Mucosa of descending colon (tissue), 3 donors: Measurements from ENCODE around the gene TOMM20. TPM values are rescaled to one million over a fixed set of nuclear protein-coding genes. Genes with fewer than 3 reads are reported as not detected.

Experiments used
- ATAC-seq: fragments of 200-7000 bp; cut with Tn5 transposase; one replicate; pipeline ENCODE4 v1.9.1; 2020; ENCODE audit warnings: mild to moderate bottlenecking, moderate library complexity
- DNase-seq, 3 donors: peaks; one replicate each; pipeline ENCODE4 v3.0.0-alpha.2; 2020
- H3K36me3 ChIP-seq: fragments of 200-600 bp; one replicate; pipeline ENCODE4 v1.8.0; 2021; ENCODE audit warnings: low read depth, mild to moderate bottlenecking
- H3K4me1 ChIP-seq: fragments of 200-600 bp; one replicate; pipeline ENCODE4 v1.8.0; 2021; ENCODE audit warnings: low read depth, mild to moderate bottlenecking
- H3K4me3 ChIP-seq: fragments of 200-600 bp; one replicate; pipeline ENCODE4 v1.8.0; 2021; ENCODE audit warnings: mild to moderate bottlenecking
- H3K9me3 ChIP-seq: fragments of 200-600 bp; one replicate; pipeline ENCODE4 v1.8.0; 2021; ENCODE audit warnings: mild to moderate bottlenecking
- intact Hi-C, 2 donors: fragments of 100-400 bp; cut with DNase I in 1 of 2; cut with micrococcal nuclease in 1 of 2; formaldehyde crosslinking; loops; one replicate each; pipeline versions ENCODE4 v1.11.0 to v1.11.1; 2022; cut with DNase I, micrococcal nuclease
- total RNA-seq, 3 donors: library from RNA; stranded (reverse); fragmentation: NEBNext Ultra II Directional in 2 of 3; extraction: Animal tissue kit (Norgen Biotek cat#: 25700) in 2 of 3; gene quantifications; one replicate each; pipeline versions ENCODE4 v1.2.1 to v1.2.4, GENCODE V29; 2021 to 2023
- TF ChIP-seq, protein P1 (sequence below): fragments of 200-600 bp; IDR thresholded peaks from one replicate; pipeline ENCODE4 v1.8.0; 2022; ENCODE audit warnings: antibody characterized with exemption, mild to moderate bottlenecking
- donor health status: DM: no; HTN: no; CAD: no; lungs with moderate emphysema.
- donor health status: DM: no; HTN: no; CAD: no.
- donor health status: DM: no; HTN: yes; CAD: no.

The TOMM20 gene
- total RNA-seq, 3 donors from 2014 or later, result 81.2 to 110 (median 92.1) TPM

DNA sequence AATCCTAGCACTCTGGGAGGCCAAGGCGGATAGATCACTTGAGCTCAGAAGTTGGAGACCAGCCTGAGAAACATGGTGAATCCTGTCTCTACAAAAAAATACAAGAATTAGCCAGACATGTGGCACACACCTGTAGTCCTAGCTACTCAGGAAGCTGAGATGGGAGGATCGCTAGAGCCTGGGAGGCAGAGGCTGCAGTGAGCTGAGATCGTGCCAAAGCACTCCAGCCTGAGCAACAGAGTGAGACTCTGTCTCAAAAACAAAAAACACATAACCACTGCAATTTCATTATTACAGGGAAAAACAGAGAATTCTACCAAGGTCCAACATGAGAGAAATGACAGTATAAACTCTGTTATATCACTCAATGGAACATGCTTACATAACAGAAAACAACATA is 4.4 kb upstream of the TOMM20 start:
- Histone ChIP-seq H3K4me1 (no peaks in the 10 kb centered on the region), H3K36me3 (peaks cover 11% of the 10 kb centered on the region), H3K4me3 (no peak overlapping the region), H3K9me3 (no peaks in the 10 kb centered on the region)
- intact Hi-C loops, result no loop called here
- TF ChIP-seq, protein P1, sequence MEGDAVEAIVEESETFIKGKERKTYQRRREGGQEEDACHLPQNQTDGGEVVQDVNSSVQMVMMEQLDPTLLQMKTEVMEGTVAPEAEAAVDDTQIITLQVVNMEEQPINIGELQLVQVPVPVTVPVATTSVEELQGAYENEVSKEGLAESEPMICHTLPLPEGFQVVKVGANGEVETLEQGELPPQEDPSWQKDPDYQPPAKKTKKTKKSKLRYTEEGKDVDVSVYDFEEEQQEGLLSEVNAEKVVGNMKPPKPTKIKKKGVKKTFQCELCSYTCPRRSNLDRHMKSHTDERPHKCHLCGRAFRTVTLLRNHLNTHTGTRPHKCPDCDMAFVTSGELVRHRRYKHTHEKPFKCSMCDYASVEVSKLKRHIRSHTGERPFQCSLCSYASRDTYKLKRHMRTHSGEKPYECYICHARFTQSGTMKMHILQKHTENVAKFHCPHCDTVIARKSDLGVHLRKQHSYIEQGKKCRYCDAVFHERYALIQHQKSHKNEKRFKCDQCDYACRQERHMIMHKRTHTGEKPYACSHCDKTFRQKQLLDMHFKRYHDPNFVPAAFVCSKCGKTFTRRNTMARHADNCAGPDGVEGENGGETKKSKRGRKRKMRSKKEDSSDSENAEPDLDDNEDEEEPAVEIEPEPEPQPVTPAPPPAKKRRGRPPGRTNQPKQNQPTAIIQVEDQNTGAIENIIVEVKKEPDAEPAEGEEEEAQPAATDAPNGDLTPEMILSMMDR, result no peak
- DNase-seq (no peak), ATAC-seq (no peak)

DNA sequence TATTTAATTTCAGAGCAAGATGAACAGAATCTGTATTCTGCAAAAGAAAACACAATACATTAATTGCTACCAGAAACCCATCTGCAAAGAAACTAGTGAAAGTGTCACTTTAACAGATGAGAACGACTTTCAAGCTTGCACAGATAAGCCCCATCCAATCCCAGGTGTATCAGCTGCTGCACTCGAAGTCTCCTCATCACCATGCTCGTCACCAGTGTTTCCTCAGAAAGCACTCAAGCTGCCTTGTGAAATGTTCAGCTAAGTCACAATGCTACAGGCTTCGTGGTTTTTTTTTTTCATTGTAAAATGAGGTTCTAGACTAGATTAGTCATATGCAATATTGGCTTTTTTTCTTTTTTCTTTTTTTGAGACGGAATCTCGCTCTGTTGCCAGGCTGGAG is 3.3 kb upstream of the TOMM20 start:
- no peak overlapping the region for H3K4me3 ChIP-seq
- H3K9me3 ChIP-seq, result no peaks in the 10 kb centered on the region
- ATAC-seq, result no peak
- peaks cover 3% of the 10 kb centered on the region for H3K4me1 ChIP-seq
- intact Hi-C loops, result no loop called here
- no peak for DNase-seq
- TF ChIP-seq, protein P1, result no peak
- H3K36me3 ChIP-seq, result peaks cover 11% of the 10 kb centered on the region

DNA sequence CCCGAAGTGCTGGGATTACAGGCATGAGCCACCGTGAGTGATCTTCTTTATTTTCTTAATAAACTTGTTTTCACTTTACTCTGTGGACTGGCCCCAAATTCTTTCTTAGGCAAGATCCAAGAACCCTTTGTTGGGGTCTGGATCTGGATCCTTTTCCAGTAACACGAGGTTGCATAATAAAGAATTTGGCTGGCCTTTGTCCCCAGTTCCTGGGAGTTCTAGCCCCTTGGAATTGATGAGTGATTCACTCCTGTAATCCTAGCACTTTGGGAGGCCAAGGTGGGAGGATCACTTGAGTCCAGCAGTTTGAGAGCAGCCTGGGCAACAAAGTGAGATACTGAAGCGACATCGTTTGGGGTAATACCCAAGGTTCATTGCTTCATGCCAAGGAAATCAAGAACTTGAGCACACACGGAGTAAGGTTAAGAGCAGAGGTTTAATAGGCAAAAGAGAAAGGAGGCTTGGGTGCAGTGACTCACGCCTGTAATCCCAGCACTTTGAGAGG is 2.2 kb upstream of the TOMM20 start:
- TF ChIP-seq, protein P1, result no peak
- H3K36me3 ChIP-seq, result peaks cover 4% of the 10 kb centered on the region
- ATAC-seq (no peak), DNase-seq (no peak)
- H3K4me3 ChIP-seq, result no peak overlapping the region
- intact Hi-C loops, result no loop called here
- H3K4me1 ChIP-seq, result peaks cover 4% of the 10 kb centered on the region
- no peaks in the 10 kb centered on the region for H3K9me3 ChIP-seq

DNA sequence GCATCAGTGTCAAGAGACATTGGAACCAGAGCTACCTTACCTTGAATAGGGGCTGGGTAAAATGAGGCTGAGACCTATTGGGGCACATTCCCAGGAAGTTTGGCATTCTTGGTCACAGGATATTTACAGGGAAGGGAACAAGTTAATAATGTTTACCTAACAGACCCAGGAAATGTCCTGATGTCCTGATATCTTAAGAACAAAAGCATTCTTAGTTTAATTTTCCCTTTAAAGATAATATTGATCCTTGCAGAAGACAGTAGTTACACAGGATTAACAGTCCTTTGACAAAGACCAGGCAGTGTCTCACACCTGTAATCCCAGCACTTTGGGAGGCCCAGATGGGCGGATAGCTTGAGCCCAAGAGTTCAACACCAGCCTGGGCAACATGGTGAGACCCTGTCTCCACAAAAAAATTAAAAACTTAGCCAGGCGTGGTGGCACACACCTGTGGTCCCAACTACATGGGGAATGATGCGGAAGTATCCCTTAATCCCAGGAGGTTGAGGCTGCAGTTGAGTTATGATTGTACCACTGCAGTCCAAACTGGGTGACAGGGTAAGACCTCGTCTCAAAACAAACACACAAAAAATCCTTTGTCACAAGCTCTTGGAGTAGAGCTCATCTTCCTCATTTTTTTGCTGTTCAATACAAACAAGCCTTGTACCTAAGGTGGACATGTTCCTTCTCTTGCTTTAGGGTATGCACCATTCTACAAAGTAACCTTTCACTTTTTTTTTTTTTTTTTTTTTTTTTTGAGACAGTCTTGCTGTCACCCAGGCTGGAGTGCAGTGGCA is 1.3 kb upstream of the TOMM20 start:
- H3K4me1 ChIP-seq, result peaks cover 4% of the 10 kb centered on the region
- TF ChIP-seq, protein P1, result no peak
- ATAC-seq, result no peak
- intact Hi-C loops, result no loop called here
- H3K36me3 ChIP-seq, result no peaks in the 10 kb centered on the region
- no peaks in the 10 kb centered on the region for H3K9me3 ChIP-seq
- no peak overlapping the region for H3K4me3 ChIP-seq
- no peak for DNase-seq

DNA sequence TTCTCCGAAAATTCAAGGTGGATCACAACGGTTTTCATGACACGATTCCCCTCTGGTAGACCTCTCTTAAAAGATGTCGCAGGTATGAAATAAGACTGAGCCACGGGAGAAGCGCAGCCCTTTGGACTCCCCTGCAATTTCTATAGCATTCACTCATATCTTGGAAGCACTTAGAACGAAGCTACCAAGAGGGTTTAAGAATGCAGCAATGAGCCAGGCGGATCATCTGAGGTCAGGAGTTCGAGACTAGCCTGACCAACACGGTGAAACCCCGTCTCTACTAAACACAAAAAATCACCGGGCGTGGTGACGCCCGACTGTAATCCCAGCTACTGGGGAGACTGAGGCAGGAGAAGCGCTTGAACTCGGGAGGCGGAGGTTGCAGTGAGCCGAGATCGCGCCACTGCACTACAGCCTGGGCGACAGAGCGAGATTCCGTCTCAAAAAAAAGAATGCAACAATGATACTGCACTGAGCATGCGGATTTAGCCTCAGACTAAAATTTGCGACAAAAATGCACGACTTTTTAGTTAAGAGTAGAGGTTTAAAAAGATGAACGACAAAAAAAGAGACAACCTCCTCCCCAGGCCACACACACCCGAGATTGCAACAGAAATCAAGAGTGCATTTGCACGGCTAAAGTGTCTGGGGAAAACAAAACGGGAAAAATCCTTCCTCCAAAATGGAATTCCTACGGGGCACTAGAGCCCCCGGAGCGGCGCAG is 743 bp downstream of the TOMM20 start:
- Histone ChIP-seq H3K36me3 (no peaks in the 10 kb centered on the region), H3K9me3 (no peaks in the 10 kb centered on the region), H3K4me1 (peaks cover 9% of the 10 kb centered on the region), H3K4me3 (peak overlapping the region; percentile 74)
- intact Hi-C loops, result no loop called here
- DNase-seq (no peak), ATAC-seq (peak; percentile 7)
- TF ChIP-seq, protein P1, result no peak
